GM21619 (cell line): ENCODE results near the gene ZNF524.

Source experiments
- ATAC-seq: cut with Tn5 transposase; IDR thresholded peaks from one replicate; pipeline ENCODE4 v1.9.1; 2021; ENCODE audit not compliant: unreplicated experiment

Gene ZNF524

GRCh38 chr19:55601084-55601483, 996 bp downstream of the ZNF524 start:
- ATAC-seq: no peak

- no peak for ATAC-seq
These were observed 2.3 kb downstream of the ZNF524 start for GRCh38 chr19:55602104-55603001.

- ATAC-seq: no peak
These were observed 3.0 kb downstream of the ZNF524 start for GRCh38 chr19:55603115-55603514.

GRCh38 chr19:55603581-55604292, 3.6 kb downstream of the ZNF524 start:
- no peak for ATAC-seq

- peak; percentile 65 for ATAC-seq
These were observed 5.1 kb downstream of the ZNF524 start for GRCh38 chr19:55605207-55605636.

GRCh38 chr19:55605637-55606470, 5.8 kb downstream of the ZNF524 start, which contains the start of gene ZNF865:
Gene ZNF865, plus strand, starts transcription at chr19:55605647. Its CDS starts 7,972 bp downstream, at chr19:55613619.
- ATAC-seq: peak; percentile 24

- no peak for ATAC-seq
These were observed 6.3 kb downstream of the ZNF524 start for GRCh38 chr19:55606471-55606787.

- no peak for ATAC-seq
These were observed 6.7 kb downstream of the ZNF524 start for GRCh38 chr19:55606817-55607216.

GRCh38 chr19:55609326-55609725, 9.2 kb downstream of the ZNF524 start:
- ATAC-seq: no peak

GRCh38 chr19:55611300-55611982, 11.4 kb downstream of the ZNF524 start:
- no peak for ATAC-seq

- ATAC-seq: no peak
These were observed 12.0 kb downstream of the ZNF524 start for GRCh38 chr19:55611983-55612645.

- ATAC-seq: no peak
These were observed 13.3 kb downstream of the ZNF524 start for GRCh38 chr19:55613396-55613795.

GRCh38 chr19:55613930-55614710, 14.0 kb downstream of the ZNF524 start:
- no peak for ATAC-seq

GRCh38 chr19:55614711-55615542, 14.8 kb downstream of the ZNF524 start:
- no peak for ATAC-seq

- no peak for ATAC-seq
These were observed 15.7 kb downstream of the ZNF524 start for GRCh38 chr19:55615543-55616394.

GRCh38 chr19:55616395-55616875, 16.3 kb downstream of the ZNF524 start:
- ATAC-seq: no peak

GRCh38 chr19:55617426-55617825, 17.3 kb downstream of the ZNF524 start:
- ATAC-seq: no peak
